Activated T-helper 1 cell treated with anti-CD3 and anti-CD28 coated beads, Interleukin-12 subunit alpha, Interleukin-12 subunit beta, Interleukin-2, Interleukin-4 antibody, amounts not matched to agents 30 ng/mL and 10 ng/mL and 1 ng/mL, durations not matched to agents 14 hours and 24 hours and 36 hours (primary cell): Measurements from ENCODE around the gene TEX52. TPM values are rescaled to one million over a fixed set of nuclear protein-coding genes. Genes with fewer than 3 reads are reported as not detected.
A peak's percentile ranks its signal among the peaks of the same experiment; 100 is the strongest.

Experiments used
- DNase-seq: peaks from one replicate; pipeline ENCODE4 v3.0.0; 2021; ENCODE audit warnings: low spot score
- H3K27ac Mint-ChIP-seq: one replicate; pipeline ENCODE4 v1.8.0; 2021; ENCODE audit warnings: mild to moderate bottlenecking, mixed read lengths
- H3K27me3 Mint-ChIP-seq: one replicate; pipeline ENCODE4 v1.8.0; 2022; ENCODE audit warnings: mild to moderate bottlenecking, moderate library complexity, mixed read lengths; ENCODE audit not compliant: insufficient read depth
- H3K36me3 Mint-ChIP-seq: one replicate; pipeline ENCODE4 v1.8.0; 2021; ENCODE audit warnings: low read depth, mixed read lengths
- H3K4me1 Mint-ChIP-seq: one replicate; pipeline ENCODE4 v1.8.0; 2021; ENCODE audit warnings: low read depth, mixed read lengths
- H3K4me3 Mint-ChIP-seq: one replicate; pipeline ENCODE4 v1.8.0; 2021; ENCODE audit warnings: mild to moderate bottlenecking, moderate library complexity, mixed read lengths
- H3K9me3 Mint-ChIP-seq: one replicate; pipeline ENCODE4 v1.8.0; 2021; ENCODE audit warnings: mixed read lengths
- intact Hi-C: fragments of 100-400 bp; cut with micrococcal nuclease; formaldehyde crosslinking; loops from one replicate; pipeline ENCODE4 v1.15.1; 2024
- total RNA-seq: library from RNA; stranded (reverse); gene quantifications from 2 replicates; pipeline ENCODE4 v1.2.3, GENCODE V29; 2022

Gene TEX52
- total RNA-seq, 1 donor from 2014 or later = not detected

- no peak overlapping the region for H3K27ac Mint-ChIP-seq
- no peak for DNase-seq
- intact Hi-C loops = no loop called here
- peaks cover 33% of the 10 kb centered on the region for H3K36me3 Mint-ChIP-seq
- H3K4me1 Mint-ChIP-seq = no peaks in the 10 kb centered on the region
- H3K4me3 Mint-ChIP-seq = no peak overlapping the region
- H3K9me3 Mint-ChIP-seq = no peaks in the 10 kb centered on the region
- no peaks in the 10 kb centered on the region for H3K27me3 Mint-ChIP-seq
These were observed 37.0 kb downstream of the TEX52 start for GRCh38 chr12:2819810-2820209.

- no peaks in the 10 kb centered on the region for H3K27me3 Mint-ChIP-seq
- no peaks in the 10 kb centered on the region for H3K9me3 Mint-ChIP-seq
These were observed 43.3 kb downstream of the TEX52 start for GRCh38 chr12:2813214-2814185.

GRCh38 chr12:2812290-2813213, 44.3 kb downstream of the TEX52 start, which contains the start of gene ITFG2:
ITFG2 (plus strand) TSS chr12:2812668; CDS start chr12:2812761, 93 bp downstream.
- peaks cover 17% of the 10 kb centered on the region for H3K36me3 Mint-ChIP-seq
- peak; percentile 95 for DNase-seq
- intact Hi-C loops = loop anchor here (1.0 to 5.0 kb wide), 12 partner anchors 18 to 1510 kb away; partner anchors contain the start of genes DCP1B, FKBP4, FOXM1 and RHNO1
- H3K9me3 Mint-ChIP-seq = no peaks in the 10 kb centered on the region
- H3K4me3 Mint-ChIP-seq = peak within 1 kb of the TSS; percentile 99
- H3K4me1 Mint-ChIP-seq = peaks cover 23% of the 10 kb centered on the region
- peak within 1 kb of the TSS; percentile 100 for H3K27ac Mint-ChIP-seq
- H3K27me3 Mint-ChIP-seq = no peaks in the 10 kb centered on the region

More at GRCh38 chr12:2813214-2814185, 43.3 kb downstream of the TEX52 start:
- Mint-ChIP-seq H3K4me3 (peak overlapping the region; percentile 99), H3K36me3 (peaks cover 19% of the 10 kb centered on the region), H3K4me1 (peaks cover 23% of the 10 kb centered on the region), H3K27ac (peak overlapping the region; percentile 100)
- intact Hi-C loops = loop anchor here (1.0 to 5.0 kb wide), 5 partner anchors 55 to 1509 kb away; partner anchors contain the start of genes DCP1B, TIGAR and TSPAN9
- DNase-seq = peak; percentile 31

DNA sequence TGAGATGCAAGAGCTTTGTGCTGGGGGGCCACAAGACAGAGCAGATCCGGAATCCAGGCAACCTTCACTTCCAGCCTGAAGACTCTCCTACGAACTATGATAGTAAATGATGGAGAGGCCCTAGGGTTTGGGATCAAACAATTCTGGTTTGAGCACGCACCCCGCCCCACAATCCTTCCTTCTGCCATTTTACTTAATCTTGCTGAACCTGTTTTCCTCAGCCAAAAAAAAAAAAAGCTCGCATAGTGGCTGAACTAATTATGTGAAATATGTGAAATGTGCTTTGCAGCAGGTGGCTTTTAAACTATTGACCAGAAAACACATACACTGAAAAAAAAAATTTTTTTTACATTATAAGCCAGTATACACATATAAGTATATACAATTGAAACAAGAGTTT, 45.0 kb downstream of the TEX52 start:
- no peak for DNase-seq
- Mint-ChIP-seq H3K4me1 (peaks cover 23% of the 10 kb centered on the region), H3K27ac (peak overlapping the region; percentile 100), H3K27me3 (no peaks in the 10 kb centered on the region), H3K4me3 (peak overlapping the region; percentile 99), H3K9me3 (no peaks in the 10 kb centered on the region), H3K36me3 (peaks cover 15% of the 10 kb centered on the region)
- intact Hi-C loops = loop anchor here (1.0 to 5.0 kb wide), 11 partner anchors 18 to 1510 kb away; partner anchors contain the start of genes DCP1B, FKBP4, FOXM1 and RHNO1

DNA sequence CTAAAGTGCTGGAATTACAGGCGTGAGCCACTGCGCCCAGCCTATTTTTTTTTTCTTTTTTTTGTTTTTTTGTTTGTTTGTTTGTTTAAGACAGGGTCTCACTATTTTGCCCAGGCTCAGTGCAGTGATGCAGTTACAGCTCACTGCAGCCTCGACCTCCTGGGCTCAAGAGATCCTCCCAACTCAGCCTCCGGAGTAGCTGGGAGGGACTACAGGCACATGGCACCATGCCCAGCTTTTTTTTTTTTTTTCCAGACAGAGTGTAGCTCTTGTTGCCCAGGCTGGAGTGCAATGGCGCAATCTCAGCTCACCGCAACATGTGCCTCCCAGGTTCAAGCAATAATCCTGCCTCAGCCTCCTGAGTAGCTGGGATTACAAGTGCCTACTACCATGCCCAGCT, 50.1 kb downstream of the TEX52 start:
- no peak overlapping the region for H3K27ac Mint-ChIP-seq
- H3K4me1 Mint-ChIP-seq = peaks cover 2% of the 10 kb centered on the region
- no peak overlapping the region for H3K4me3 Mint-ChIP-seq
- no peaks in the 10 kb centered on the region for H3K27me3 Mint-ChIP-seq
- no peaks in the 10 kb centered on the region for H3K9me3 Mint-ChIP-seq
- intact Hi-C loops = no loop called here
- peaks cover 38% of the 10 kb centered on the region for H3K36me3 Mint-ChIP-seq
- no peak for DNase-seq

DNA sequence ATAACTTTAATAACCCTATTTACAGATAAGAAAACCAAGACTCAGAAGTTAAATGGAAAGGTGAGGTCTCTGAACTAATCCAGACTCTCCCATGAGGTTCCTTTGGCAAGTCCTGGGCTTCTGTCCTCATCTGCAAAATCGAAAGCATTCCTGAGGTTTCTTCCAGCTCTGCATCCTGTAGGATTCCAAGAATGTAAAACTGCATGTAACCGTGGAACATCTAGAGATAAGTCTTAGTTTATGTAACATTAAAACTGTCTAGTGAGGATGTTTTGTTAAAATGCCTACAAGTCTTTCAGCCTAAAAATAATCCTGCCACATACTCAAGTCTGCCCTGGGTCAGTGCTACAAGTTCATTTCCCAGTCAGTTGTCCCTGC, 51.7 kb downstream of the TEX52 start:
- Mint-ChIP-seq H3K4me3 (no peak overlapping the region), H3K4me1 (no peaks in the 10 kb centered on the region), H3K36me3 (peaks cover 49% of the 10 kb centered on the region), H3K27me3 (no peaks in the 10 kb centered on the region), H3K9me3 (no peaks in the 10 kb centered on the region), H3K27ac (no peak overlapping the region)
- no peak for DNase-seq
- intact Hi-C loops = no loop called here

- Mint-ChIP-seq H3K4me1 (no peaks in the 10 kb centered on the region), H3K9me3 (no peaks in the 10 kb centered on the region), H3K36me3 (peaks cover 52% of the 10 kb centered on the region), H3K27ac (no peak overlapping the region), H3K27me3 (no peaks in the 10 kb centered on the region), H3K4me3 (no peak overlapping the region)
- intact Hi-C loops = no loop called here
- DNase-seq = no peak
These were observed 52.3 kb downstream of the TEX52 start for GRCh38 chr12:2804393-2805142.

DNA sequence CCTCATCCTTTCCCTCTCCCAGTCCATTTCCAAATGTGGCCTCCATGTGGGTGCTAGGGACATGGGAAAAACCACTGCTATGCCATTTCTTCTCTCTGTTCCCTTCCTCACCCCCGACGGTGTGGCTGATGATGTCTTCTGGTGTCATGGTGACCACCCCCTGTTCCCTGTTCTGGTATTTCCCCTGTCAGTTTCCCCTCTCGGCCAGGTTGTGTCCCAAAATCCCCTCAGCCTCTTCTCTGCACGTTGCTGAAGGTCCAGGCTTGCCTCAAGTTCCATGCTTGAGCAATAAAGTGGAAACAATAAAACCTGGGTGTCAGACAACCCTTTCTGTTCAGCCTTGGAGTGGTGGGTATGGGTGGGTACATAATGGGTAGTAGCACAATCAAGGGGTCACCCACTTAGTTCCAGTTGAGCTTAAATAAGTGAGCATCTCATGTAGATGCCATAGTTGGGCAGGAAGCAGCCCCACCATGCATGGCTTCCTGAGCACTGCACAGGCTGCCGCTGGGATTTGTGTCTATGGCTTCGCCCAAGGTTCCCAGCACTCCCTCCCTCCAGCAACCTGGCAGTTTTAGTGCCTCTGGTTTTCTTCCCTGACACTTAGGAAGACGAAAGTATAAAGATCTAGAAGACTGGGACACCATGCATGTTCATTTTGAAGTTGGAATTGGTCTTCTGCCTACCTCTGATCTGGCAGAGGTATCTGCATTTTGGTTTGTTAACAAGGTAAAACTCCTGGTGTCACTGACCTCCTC, 53.0 kb downstream of the TEX52 start:
- no peak for DNase-seq
- Mint-ChIP-seq H3K36me3 (peaks cover 55% of the 10 kb centered on the region), H3K4me3 (no peak overlapping the region), H3K27ac (no peak overlapping the region), H3K27me3 (no peaks in the 10 kb centered on the region), H3K9me3 (no peaks in the 10 kb centered on the region), H3K4me1 (no peaks in the 10 kb centered on the region)
- intact Hi-C loops = no loop called here

GRCh38 chr12:2801044-2801783, 55.6 kb downstream of the TEX52 start:
- H3K27me3 Mint-ChIP-seq = no peaks in the 10 kb centered on the region
- H3K9me3 Mint-ChIP-seq = no peaks in the 10 kb centered on the region
- peaks cover 13% of the 10 kb centered on the region for H3K4me1 Mint-ChIP-seq
- peaks cover 70% of the 10 kb centered on the region for H3K36me3 Mint-ChIP-seq
- DNase-seq = no peak
- no peak overlapping the region for H3K4me3 Mint-ChIP-seq
- intact Hi-C loops = no loop called here
- H3K27ac Mint-ChIP-seq = no peak overlapping the region

DNA sequence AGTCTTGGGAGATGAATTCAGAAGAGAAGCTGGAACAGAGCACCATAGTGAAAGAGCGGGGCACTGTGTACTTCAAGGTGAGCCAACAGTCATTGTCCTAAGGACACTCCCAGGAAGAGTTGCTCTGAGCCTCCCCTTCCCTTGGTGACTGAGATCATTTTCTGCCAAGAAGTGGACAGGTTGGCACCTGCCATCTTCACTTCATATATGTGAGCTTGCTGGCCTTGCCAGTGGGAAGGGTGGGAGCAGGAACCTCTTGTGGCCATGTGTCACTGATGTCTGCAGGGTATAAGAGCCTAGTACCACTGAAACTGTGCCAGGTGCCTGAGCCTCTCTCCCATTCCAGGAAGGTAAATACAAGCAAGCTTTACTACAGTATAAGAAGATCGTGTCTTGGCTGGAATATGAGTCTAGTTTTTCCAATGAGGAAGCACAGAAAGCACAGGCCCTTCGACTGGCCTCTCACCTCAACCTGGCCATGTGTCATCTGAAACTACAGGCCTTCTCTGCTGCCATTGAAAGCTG, 56.7 kb downstream of the TEX52 start:
- Mint-ChIP-seq H3K9me3 (no peaks in the 10 kb centered on the region), H3K4me3 (no peak overlapping the region), H3K4me1 (peaks cover 15% of the 10 kb centered on the region), H3K36me3 (peaks cover 67% of the 10 kb centered on the region), H3K27ac (no peak overlapping the region), H3K27me3 (no peaks in the 10 kb centered on the region)
- intact Hi-C loops = no loop called here
- DNase-seq = no peak
